T-helper 1 cell (primary cell): ENCODE results near the gene FKBP9.
"Not testable (repeated sequence)": the region's sequence is repeated elsewhere in the genome, so short reads cannot be mapped to it uniquely, and the experiment has no call there.

Experiments
- DNase-seq, 5 donors: peaks; one replicate each; pipeline ENCODE4 v3.0.0-alpha.2; 2012 to 2020

The FKBP9 gene

GRCh38 chr7:32958046-32959025, 1.1 kb downstream of the FKBP9 start:
- no peak for DNase-seq

DNA sequence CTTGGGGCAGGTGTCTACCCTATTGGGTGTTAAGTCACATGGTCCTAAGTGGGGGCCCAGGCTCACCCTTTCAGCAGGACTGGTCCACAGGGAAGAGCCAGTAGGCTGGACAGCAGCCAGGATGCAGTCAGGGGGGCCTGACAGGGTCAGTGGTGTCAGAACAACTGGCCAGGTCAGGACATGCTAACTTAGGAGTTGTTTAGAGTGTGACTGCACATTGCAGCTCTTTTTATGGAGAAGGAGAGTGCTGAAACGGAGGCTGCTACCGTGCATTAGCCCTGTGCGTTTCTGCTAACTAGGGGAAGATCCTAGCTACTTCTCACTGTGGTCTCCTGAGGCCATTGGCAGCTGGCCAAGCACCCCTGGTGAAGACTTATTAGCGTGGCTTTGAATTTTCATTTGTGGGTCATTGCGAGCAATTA, 6.7 kb downstream of the FKBP9 start:
- DNase-seq = not testable (repeated sequence)

GRCh38 chr7:32964461-32965159, 7.4 kb downstream of the FKBP9 start:
- DNase-seq = not testable (repeated sequence)

GRCh38 chr7:32966489-32967267, 9.4 kb downstream of the FKBP9 start:
- not testable (repeated sequence) for DNase-seq

GRCh38 chr7:32967268-32967582, 10.0 kb downstream of the FKBP9 start:
- not testable (repeated sequence) for DNase-seq

- not testable (repeated sequence) for DNase-seq
These were observed 14.7 kb downstream of the FKBP9 start for GRCh38 chr7:32971967-32972366.

DNA sequence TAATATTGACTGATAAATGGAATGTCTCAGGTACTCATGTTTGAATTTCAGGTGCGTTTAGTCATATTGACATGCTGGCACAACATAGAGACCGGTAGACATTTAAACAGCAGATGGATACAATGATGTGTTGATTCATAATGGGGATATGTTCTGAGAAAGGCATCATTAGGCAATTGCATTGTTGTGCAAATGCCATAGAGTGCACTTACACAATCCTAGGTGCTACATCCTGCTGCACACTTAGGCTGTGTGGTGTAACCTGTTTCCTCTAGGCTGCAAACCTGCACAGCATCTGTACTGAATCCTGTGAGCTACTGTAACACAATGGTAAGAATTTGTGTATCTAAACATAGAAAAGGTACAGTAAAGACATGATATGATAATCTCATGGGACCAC, 19.9 kb downstream of the FKBP9 start:
- DNase-seq = not testable (repeated sequence)

- DNase-seq = not testable (repeated sequence)
These were observed 22.0 kb downstream of the FKBP9 start for GRCh38 chr7:32979246-32979645.

DNA sequence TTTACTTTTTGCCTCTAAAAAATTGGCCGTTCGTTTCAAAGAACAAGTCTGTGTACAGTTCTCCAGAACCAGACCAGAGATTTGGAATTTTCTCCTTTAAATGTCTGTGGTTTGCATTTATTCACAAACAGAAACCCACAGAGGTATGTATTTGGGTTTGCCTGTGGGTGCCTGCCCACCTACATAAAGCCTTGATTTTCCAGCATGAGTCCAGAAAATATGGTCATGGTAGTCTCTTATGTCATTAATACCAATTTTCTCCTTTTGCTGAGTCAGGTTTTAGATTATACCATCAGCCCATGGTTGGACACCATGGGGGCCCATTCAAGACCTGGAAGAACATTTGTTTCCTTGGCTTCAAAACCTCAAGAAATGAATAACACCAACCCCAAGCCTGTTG, 22.7 kb downstream of the FKBP9 start:
- DNase-seq = not testable (repeated sequence)

DNA sequence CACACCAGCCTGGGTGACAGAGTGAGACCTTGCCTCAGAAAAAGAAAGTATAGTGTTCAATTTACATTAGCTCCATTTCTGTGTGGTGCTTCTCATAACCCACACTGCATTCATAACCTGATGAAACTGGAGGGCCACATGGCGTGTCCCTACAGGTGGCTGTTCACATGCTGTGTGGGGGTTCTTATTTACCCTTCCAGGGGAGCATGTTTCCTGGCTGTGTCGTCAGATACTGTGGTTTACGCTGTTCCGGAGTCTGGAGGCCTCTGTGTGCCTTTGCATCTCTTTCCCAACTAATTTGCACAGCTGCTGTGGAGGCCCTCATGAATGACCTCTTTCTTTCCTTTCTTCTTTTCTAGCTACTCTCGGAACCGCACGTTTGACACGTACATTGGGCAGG, 30.9 kb downstream of the FKBP9 start:
- peak in 1 of 5 donors; percentile 28 for DNase-seq

GRCh38 chr7:32991068-32991585, 33.9 kb downstream of the FKBP9 start:
- DNase-seq = not testable (repeated sequence)

GRCh38 chr7:32991975-32992700, 34.9 kb downstream of the FKBP9 start:
- DNase-seq = not testable (repeated sequence)

GRCh38 chr7:32992750-32993149, 35.5 kb downstream of the FKBP9 start:
- DNase-seq = not testable (repeated sequence)

DNA sequence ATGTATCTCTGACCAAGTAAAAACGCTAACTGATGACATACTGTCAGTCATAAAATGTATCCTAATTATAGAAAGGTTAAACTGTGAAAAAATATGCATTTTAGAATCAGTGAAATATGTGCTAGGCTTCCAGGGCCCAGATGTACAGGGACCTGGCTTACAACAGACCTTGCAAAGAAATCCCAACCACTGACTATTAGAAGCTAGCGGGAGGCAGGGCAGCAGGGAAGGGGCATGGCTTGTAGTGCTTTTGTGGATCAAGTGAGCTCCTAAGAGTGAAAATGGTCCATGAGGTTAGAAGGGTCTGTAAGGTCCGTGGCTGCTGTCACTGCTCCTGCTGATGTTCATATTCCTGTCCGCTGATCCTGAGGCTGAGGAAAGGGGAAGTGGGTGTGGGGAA, 40.7 kb downstream of the FKBP9 start:
- not testable (repeated sequence) for DNase-seq

- not testable (repeated sequence) for DNase-seq
These were observed 41.3 kb downstream of the FKBP9 start for GRCh38 chr7:32998361-32999171.

DNA sequence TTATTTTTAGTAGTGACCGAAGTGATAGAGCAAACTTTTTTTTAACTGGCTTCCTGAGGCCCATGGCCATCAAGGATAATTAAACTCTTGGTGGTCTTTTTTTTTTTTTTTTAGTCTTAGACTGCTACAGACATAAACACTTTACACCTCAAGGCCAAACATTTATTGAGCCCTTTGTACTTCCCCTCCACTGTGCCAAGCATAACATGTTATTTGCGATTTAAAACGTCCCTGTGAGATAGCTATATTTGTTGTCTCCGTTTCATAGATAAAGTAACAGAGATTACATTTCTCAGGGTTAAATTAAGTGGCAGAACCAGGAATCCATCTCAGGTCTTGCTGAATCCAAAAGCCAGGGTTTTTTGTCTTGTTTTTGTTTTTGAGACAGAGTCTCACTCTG, 42.1 kb downstream of the FKBP9 start:
- not testable (repeated sequence) for DNase-seq

DNA sequence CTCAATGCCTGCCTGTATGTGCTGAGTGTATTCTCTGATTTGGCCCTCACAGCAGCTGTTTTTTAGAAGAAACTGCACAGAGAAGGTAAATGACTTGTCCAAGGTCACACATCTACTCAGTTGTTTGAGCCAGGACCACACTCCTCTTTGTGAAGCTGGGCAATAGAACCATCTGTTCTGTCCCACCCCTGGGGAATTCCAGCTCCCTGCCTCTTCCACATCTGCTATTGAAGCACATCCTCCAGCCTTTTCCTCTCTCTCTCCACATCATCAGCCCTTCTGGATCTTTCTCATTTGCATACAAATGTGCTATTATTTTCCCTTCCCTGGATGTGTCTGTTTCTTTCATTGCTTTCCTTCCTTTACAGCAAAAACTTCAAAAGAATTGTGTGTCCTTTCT, 45.9 kb downstream of the FKBP9 start:
- DNase-seq = not testable (repeated sequence)

DNA sequence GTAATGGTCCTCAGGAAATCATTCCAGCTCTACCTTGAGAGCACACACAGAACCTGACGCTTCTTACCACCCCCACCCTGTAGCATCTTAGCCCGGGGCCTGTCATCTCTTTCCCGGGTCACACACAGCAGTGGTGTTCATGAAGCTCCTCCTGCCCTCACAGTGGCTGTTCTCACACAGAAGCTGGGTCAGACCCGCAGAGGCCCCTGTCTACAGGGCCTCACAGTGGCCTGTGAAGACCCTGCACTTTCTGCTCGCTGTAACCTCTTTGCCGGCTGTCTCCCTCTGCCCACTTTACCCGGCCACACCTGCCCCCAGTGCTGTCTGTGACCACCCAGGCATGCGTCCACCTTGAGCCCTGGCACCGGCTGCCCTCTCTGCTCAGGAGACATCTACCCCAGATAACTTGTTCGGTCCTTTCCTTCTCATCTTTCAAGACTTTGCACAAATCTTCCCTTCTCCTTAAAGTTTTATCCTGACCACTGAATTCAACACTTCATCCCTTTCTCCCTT, 46.9 kb downstream of the FKBP9 start:
- not testable (repeated sequence) for DNase-seq

DNA sequence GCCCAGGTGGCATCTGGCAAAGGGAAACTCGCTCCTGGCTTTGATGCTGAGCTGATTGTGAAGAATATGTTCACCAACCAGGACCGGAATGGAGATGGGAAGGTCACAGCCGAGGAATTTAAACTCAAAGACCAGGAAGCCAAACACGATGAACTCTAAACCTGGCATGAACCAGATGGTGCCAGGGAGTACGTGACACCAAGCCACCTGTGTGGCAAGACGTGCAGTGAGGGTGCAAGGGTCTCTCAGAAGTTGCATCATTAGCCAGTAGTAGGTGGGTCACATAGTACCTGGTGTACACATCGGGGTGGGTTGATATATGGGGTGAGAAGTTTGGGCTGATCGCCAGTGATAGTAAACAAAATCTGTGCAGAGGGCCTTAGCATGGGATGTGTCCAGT, 48.0 kb downstream of the FKBP9 start:
- DNase-seq = not testable (repeated sequence)

DNA sequence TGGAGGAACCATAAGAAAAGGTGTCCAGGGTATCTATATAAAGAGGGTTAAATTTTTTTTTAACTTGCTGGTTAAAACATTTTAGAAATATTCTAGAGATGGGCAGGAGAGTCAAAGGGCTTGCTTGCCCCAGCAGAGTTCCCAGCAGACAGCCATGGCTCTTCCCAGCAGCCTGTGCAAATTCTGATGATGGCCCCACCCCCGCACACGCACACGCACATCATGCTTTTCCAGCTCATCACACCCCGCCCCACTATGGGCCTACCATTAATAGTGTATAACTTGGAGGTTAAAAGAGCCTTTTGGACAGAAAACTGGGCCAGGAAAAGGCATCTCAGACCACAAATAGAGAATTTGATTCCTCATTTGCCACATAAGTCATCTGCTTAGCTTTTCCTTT, 48.5 kb downstream of the FKBP9 start:
- not testable (repeated sequence) for DNase-seq

DNA sequence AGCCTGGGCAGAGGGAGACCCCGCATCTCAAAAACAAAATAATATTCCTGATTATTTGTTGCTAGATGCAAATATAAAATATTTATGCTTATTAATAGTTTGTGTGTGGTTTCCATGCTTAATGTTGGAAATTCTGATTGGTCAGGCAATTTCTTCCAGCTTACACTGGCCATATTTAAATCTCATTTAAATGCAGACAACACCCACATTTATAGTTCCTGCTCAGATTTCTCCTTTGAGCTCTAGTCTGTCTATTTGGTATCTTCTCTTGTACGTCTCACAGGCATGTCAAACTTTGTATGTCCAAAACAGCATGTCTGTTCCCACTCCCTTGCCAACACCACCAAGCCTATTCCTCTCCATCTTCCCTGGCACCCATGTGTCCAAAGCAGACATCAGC, 52.5 kb downstream of the FKBP9 start:
- DNase-seq = no peak
